Effector memory CD4-positive, alpha-beta T cell (primary cell): ENCODE data around the gene WNT6.
A peak's percentile ranks its signal among the peaks of the same experiment; 100 is the strongest.

Source experiments
- DNase-seq, 3 donors: peaks; one replicate each; pipeline ENCODE4 v3.0.0-alpha.2; 2020
- H3K27ac ChIP-seq: 2 replicates; pipeline ENCODE4 v1.7.0; 2013; ENCODE audit warnings: mild to moderate bottlenecking, low read length, moderate library complexity; ENCODE audit not compliant: insufficient read depth, poor library complexity, severe bottlenecking
- H3K27me3 ChIP-seq: replicated peaks from 2 replicates; pipeline ENCODE4 v1.7.0; 2013; ENCODE audit warnings: mild to moderate bottlenecking, low read length; ENCODE audit not compliant: insufficient read depth, control insufficient read depth, poor library complexity, severe bottlenecking
- H3K36me3 ChIP-seq: 2 replicates; pipeline ENCODE4 v1.7.0; 2013; ENCODE audit warnings: mild to moderate bottlenecking, low read length, moderate library complexity; ENCODE audit not compliant: control insufficient read depth, insufficient read depth
- H3K4me1 ChIP-seq: 2 replicates; pipeline ENCODE4 v1.7.0; 2013; ENCODE audit warnings: low read length, mild to moderate bottlenecking; ENCODE audit not compliant: control insufficient read depth, insufficient read depth, poor library complexity, severe bottlenecking
- H3K4me3 ChIP-seq: 2 replicates; pipeline ENCODE4 v1.7.0; 2013; ENCODE audit warnings: low read length, low read depth, mild to moderate bottlenecking; ENCODE audit not compliant: insufficient read depth, poor library complexity, severe bottlenecking
- H3K9me3 ChIP-seq: 2 replicates; pipeline ENCODE4 v1.7.0; 2013; ENCODE audit warnings: mild to moderate bottlenecking, low read length, moderate library complexity; ENCODE audit not compliant: control insufficient read depth

Gene WNT6

GRCh38 chr2:218882866-218883366, 23.3 kb downstream of the WNT6 start:
- Histone ChIP-seq H3K9me3 (no peaks in the 10 kb centered on the region), H3K36me3 (no peaks in the 10 kb centered on the region), H3K4me1 (peaks cover 44% of the 10 kb centered on the region), H3K27me3 (no peaks in the 10 kb centered on the region), H3K4me3 (peak overlapping the region; percentile 15), H3K27ac (peak overlapping the region; percentile 58)
- DNase-seq, result no peak

GRCh38 chr2:218883491-218884490, 24.2 kb downstream of the WNT6 start:
- H3K4me3 ChIP-seq, result no peak overlapping the region
- peak in 1 of 3 donors; percentile 34 for DNase-seq
- peaks cover 44% of the 10 kb centered on the region for H3K4me1 ChIP-seq
- H3K9me3 ChIP-seq, result no peaks in the 10 kb centered on the region
- peak overlapping the region; percentile 58 for H3K27ac ChIP-seq
- no peaks in the 10 kb centered on the region for H3K27me3 ChIP-seq
- no peaks in the 10 kb centered on the region for H3K36me3 ChIP-seq

- Histone ChIP-seq H3K27ac (no peak overlapping the region), H3K4me1 (peaks cover 39% of the 10 kb centered on the region), H3K36me3 (no peaks in the 10 kb centered on the region), H3K9me3 (no peaks in the 10 kb centered on the region), H3K27me3 (no peaks in the 10 kb centered on the region), H3K4me3 (no peak overlapping the region)
- no peak for DNase-seq
Measured at GRCh38 chr2:218884519-218884918, 24.9 kb downstream of the WNT6 start.

GRCh38 chr2:218885981-218886947, 26.7 kb downstream of the WNT6 start:
- Histone ChIP-seq H3K36me3 (peaks cover 5% of the 10 kb centered on the region), H3K9me3 (no peaks in the 10 kb centered on the region), H3K27ac (no peak overlapping the region), H3K4me1 (peaks cover 27% of the 10 kb centered on the region), H3K27me3 (no peaks in the 10 kb centered on the region), H3K4me3 (no peak overlapping the region)
- DNase-seq, result no peak

- DNase-seq, result no peak
- H3K4me3 ChIP-seq, result no peak overlapping the region
- H3K4me1 ChIP-seq, result peaks cover 25% of the 10 kb centered on the region
- H3K9me3 ChIP-seq, result no peaks in the 10 kb centered on the region
- no peak overlapping the region for H3K27ac ChIP-seq
- no peaks in the 10 kb centered on the region for H3K27me3 ChIP-seq
- H3K36me3 ChIP-seq, result peaks cover 5% of the 10 kb centered on the region
Measured at GRCh38 chr2:218887079-218887478, 27.5 kb downstream of the WNT6 start.

GRCh38 chr2:218888341-218888740, 28.7 kb downstream of the WNT6 start:
- Histone ChIP-seq H3K4me3 (no peak overlapping the region), H3K4me1 (peaks cover 23% of the 10 kb centered on the region), H3K27me3 (no peaks in the 10 kb centered on the region), H3K9me3 (no peaks in the 10 kb centered on the region), H3K27ac (no peak overlapping the region), H3K36me3 (peaks cover 5% of the 10 kb centered on the region)
- DNase-seq, result no peak

- H3K36me3 ChIP-seq, result peaks cover 5% of the 10 kb centered on the region
- H3K27me3 ChIP-seq, result no peaks in the 10 kb centered on the region
- no peak overlapping the region for H3K4me3 ChIP-seq
- no peaks in the 10 kb centered on the region for H3K9me3 ChIP-seq
- no peak overlapping the region for H3K27ac ChIP-seq
- no peak for DNase-seq
- H3K4me1 ChIP-seq, result peaks cover 31% of the 10 kb centered on the region
Measured at GRCh38 chr2:218889937-218890336, 30.3 kb downstream of the WNT6 start.

GRCh38 chr2:218890369-218890768, 30.8 kb downstream of the WNT6 start:
- Histone ChIP-seq H3K4me3 (no peak overlapping the region), H3K9me3 (no peaks in the 10 kb centered on the region), H3K36me3 (peaks cover 5% of the 10 kb centered on the region), H3K4me1 (peaks cover 35% of the 10 kb centered on the region), H3K27ac (no peak overlapping the region), H3K27me3 (no peaks in the 10 kb centered on the region)
- no peak for DNase-seq

GRCh38 chr2:218891275-218892135, 31.9 kb downstream of the WNT6 start:
- DNase-seq, result no peak
- Histone ChIP-seq H3K27me3 (no peaks in the 10 kb centered on the region), H3K27ac (peak overlapping the region; percentile 95), H3K4me1 (peaks cover 45% of the 10 kb centered on the region), H3K9me3 (no peaks in the 10 kb centered on the region), H3K36me3 (peaks cover 5% of the 10 kb centered on the region), H3K4me3 (no peak overlapping the region)
